HepG2 (cell line): ENCODE data around the gene HTRA2. TPM values are rescaled to one million over a fixed set of nuclear protein-coding genes. Genes with fewer than 3 reads are reported as not detected.

Experiments
- CSRNP2 ChIP-seq: sonication (generic); formaldehyde crosslinking; conservative IDR thresholded peaks from 2 replicates; pipeline ENCODE4 v1.8.0; 2022; ENCODE audit warnings: low read depth, missing genetic modification reagents
- DR1 ChIP-seq: sonication (generic); formaldehyde crosslinking; IDR thresholded peaks from 2 replicates; pipeline ENCODE4 v1.8.0; 2021; ENCODE audit warnings: mild to moderate bottlenecking, missing genetic modification reagents, inconsistent platforms
- FOXM1 ChIP-seq: sonication (generic); formaldehyde crosslinking; IDR thresholded peaks from 2 replicates; pipeline ENCODE4 v1.5.0; 2020; ENCODE audit warnings: missing genetic modification reagents
- GLMP ChIP-seq: sonication (generic); formaldehyde crosslinking; IDR thresholded peaks from 2 replicates; pipeline ENCODE4 v1.9.0; 2021; ENCODE audit warnings: missing genetic modification reagents, mild to moderate bottlenecking, borderline replicate concordance
- HBP1 ChIP-seq: IDR thresholded peaks from 2 replicates; pipeline ENCODE4 v1.6.1; 2016; ENCODE audit warnings: low read depth, control low read depth
- HNF4A ChIP-seq: sonication (generic); formaldehyde crosslinking; IDR thresholded peaks from 2 replicates; pipeline ENCODE4 v1.4.0; 2020; ENCODE audit warnings: missing genetic modification reagents
- HNRNPLL ChIP-seq: fragments of 200-400 bp; formaldehyde crosslinking; IDR thresholded peaks from 2 replicates; pipeline ENCODE4 v1.6.1; 2017; ENCODE audit warnings: mild to moderate bottlenecking, low read depth, low read length; ENCODE audit not compliant: poor library complexity, severe bottlenecking
- PATZ1 ChIP-seq: sonication (generic); formaldehyde crosslinking; IDR thresholded peaks from 2 replicates; pipeline ENCODE4 v1.4.0; 2020; ENCODE audit warnings: missing genetic modification reagents
- ZNF782 ChIP-seq: sonication (generic); formaldehyde crosslinking; IDR thresholded peaks from 2 replicates; pipeline ENCODE4 v1.4.0; 2020; ENCODE audit warnings: missing genetic modification reagents, mild to moderate bottlenecking, borderline replicate concordance
- polyA plus RNA-seq, 8 experiments: library from polyadenylated mRNA; depleted of rRNA in 3 of 8; stranded (reverse) in 7 of 8; unstranded in 1 of 8; fragments of >200 nt; fragmentation: Illumina TruSeq in 4 of 8; extraction: Trizol in 4 of 8; gene quantifications; 2 replicates each; pipeline versions ENCODE4 v1.2.1 to v1.2.3, GENCODE V29; 2011 to 2016; ENCODE audit warnings: low read depth in 4 of 8, missing spikeins in 1 of 8, mixed read lengths in 1 of 8; ENCODE audit not compliant: insufficient read depth in 1 of 8
- total RNA-seq, 5 experiments: library from RNA; depleted of rRNA; stranded (reverse); fragments of >200 nt; fragmentation: Illumina TruSeq; extraction: Trizol; gene quantifications; 2 replicates each; pipeline ENCODE4 v1.2.3, GENCODE V29; 2016; ENCODE audit warnings: low read depth in 1 of 5
- TF ChIP-seq, protein P1 (sequence below): sonication (generic); formaldehyde crosslinking; IDR thresholded peaks from 2 replicates; pipeline ENCODE4 v1.4.0; 2020; ENCODE audit warnings: missing genetic modification reagents
- TF ChIP-seq, protein P2 (sequence below): sonication (generic); formaldehyde crosslinking; IDR thresholded peaks from 2 replicates; pipeline ENCODE4 v1.5.1; 2020; ENCODE audit warnings: mild to moderate bottlenecking, missing genetic modification reagents, moderate library complexity

The HTRA2 gene
- total and polyA plus RNA-seq, 2 of the 13 experiments (the other 11 are each of a cell fraction or from before 2014, with no cell fraction given) = 47.7 to 50.3 TPM

GRCh38 chr2:74512744-74513604, 16.8 kb upstream of the HTRA2 start (continued):
- TF ChIP-seq GLMP (CRISPR knock-in tag) (no peak), HBP1 (CRISPR knock-in tag) (no peak), CSRNP2 (no peak), FOXM1 (CRISPR knock-in tag) (no peak), DR1 (CRISPR knock-in tag) (no peak), HNRNPLL (peak; percentile 37), HNF4A (CRISPR knock-in tag) (no peak; the same call in 1 of the 2 replicates), PATZ1 (CRISPR knock-in tag) (peak; percentile 98), ZNF782 (no peak)
- TF ChIP-seq, protein P1, sequence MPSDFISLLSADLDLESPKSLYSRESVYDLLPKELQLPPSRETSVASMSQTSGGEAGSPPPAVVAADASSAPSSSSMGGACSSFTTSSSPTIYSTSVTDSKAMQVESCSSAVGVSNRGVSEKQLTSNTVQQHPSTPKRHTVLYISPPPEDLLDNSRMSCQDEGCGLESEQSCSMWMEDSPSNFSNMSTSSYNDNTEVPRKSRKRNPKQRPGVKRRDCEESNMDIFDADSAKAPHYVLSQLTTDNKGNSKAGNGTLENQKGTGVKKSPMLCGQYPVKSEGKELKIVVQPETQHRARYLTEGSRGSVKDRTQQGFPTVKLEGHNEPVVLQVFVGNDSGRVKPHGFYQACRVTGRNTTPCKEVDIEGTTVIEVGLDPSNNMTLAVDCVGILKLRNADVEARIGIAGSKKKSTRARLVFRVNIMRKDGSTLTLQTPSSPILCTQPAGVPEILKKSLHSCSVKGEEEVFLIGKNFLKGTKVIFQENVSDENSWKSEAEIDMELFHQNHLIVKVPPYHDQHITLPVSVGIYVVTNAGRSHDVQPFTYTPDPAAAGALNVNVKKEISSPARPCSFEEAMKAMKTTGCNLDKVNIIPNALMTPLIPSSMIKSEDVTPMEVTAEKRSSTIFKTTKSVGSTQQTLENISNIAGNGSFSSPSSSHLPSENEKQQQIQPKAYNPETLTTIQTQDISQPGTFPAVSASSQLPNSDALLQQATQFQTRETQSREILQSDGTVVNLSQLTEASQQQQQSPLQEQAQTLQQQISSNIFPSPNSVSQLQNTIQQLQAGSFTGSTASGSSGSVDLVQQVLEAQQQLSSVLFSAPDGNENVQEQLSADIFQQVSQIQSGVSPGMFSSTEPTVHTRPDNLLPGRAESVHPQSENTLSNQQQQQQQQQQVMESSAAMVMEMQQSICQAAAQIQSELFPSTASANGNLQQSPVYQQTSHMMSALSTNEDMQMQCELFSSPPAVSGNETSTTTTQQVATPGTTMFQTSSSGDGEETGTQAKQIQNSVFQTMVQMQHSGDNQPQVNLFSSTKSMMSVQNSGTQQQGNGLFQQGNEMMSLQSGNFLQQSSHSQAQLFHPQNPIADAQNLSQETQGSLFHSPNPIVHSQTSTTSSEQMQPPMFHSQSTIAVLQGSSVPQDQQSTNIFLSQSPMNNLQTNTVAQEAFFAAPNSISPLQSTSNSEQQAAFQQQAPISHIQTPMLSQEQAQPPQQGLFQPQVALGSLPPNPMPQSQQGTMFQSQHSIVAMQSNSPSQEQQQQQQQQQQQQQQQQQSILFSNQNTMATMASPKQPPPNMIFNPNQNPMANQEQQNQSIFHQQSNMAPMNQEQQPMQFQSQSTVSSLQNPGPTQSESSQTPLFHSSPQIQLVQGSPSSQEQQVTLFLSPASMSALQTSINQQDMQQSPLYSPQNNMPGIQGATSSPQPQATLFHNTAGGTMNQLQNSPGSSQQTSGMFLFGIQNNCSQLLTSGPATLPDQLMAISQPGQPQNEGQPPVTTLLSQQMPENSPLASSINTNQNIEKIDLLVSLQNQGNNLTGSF (CRISPR knock-in tag) = no peak
- TF ChIP-seq, protein P2, sequence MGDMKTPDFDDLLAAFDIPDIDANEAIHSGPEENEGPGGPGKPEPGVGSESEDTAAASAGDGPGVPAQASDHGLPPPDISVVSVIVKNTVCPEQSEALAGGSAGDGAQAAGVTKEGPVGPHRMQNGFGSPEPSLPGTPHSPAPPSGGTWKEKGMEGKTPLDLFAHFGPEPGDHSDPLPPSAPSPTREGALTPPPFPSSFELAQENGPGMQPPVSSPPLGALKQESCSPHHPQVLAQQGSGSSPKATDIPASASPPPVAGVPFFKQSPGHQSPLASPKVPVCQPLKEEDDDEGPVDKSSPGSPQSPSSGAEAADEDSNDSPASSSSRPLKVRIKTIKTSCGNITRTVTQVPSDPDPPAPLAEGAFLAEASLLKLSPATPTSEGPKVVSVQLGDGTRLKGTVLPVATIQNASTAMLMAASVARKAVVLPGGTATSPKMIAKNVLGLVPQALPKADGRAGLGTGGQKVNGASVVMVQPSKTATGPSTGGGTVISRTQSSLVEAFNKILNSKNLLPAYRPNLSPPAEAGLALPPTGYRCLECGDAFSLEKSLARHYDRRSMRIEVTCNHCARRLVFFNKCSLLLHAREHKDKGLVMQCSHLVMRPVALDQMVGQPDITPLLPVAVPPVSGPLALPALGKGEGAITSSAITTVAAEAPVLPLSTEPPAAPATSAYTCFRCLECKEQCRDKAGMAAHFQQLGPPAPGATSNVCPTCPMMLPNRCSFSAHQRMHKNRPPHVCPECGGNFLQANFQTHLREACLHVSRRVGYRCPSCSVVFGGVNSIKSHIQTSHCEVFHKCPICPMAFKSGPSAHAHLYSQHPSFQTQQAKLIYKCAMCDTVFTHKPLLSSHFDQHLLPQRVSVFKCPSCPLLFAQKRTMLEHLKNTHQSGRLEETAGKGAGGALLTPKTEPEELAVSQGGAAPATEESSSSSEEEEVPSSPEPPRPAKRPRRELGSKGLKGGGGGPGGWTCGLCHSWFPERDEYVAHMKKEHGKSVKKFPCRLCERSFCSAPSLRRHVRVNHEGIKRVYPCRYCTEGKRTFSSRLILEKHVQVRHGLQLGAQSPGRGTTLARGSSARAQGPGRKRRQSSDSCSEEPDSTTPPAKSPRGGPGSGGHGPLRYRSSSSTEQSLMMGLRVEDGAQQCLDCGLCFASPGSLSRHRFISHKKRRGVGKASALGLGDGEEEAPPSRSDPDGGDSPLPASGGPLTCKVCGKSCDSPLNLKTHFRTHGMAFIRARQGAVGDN = peak; percentile 83
